Uterus (tissue), 4 donors: ENCODE measurements around the gene CELSR3. TPM values are rescaled to one million over a fixed set of nuclear protein-coding genes. Genes with fewer than 3 reads are reported as not detected.

Experiments
- DNase-seq, 2 donors: peaks; one replicate each; pipeline ENCODE4 v3.0.0-alpha.2; 2019 to 2020
- H3K27ac ChIP-seq, 2 donors: fragments of 200-600 bp; sonication (generic); 1 replicate in 1 of 2; 2 replicates in 1 of 2; pipeline ENCODE4 v1.5.1; 2016 to 2018
- H3K27me3 ChIP-seq, 2 donors: fragments of 200-600 bp; sonication (generic); one replicate each; pipeline ENCODE4 v1.5.1; 2018 to 2019; ENCODE audit warnings: control low read depth in 1 of 2
- H3K36me3 ChIP-seq, 2 donors: fragments of 200-600 bp; sonication (generic); one replicate each; pipeline ENCODE4 v1.5.1; 2019; ENCODE audit warnings: control low read depth in 1 of 2
- H3K4me1 ChIP-seq, 2 donors: fragments of 200-600 bp; sonication (generic); one replicate each; pipeline ENCODE4 v1.5.1; 2018 to 2019; ENCODE audit warnings: control low read depth in 1 of 2
- H3K4me3 ChIP-seq, 2 donors: fragments of 200-600 bp; sonication (generic); 1 replicate in 1 of 2; 2 replicates in 1 of 2; pipeline ENCODE4 v1.5.1; 2018 to 2019; ENCODE audit warnings: mild to moderate bottlenecking in 1 of 2
- H3K9me3 ChIP-seq, 2 donors: fragments of 200-600 bp; sonication (generic); one replicate each; pipeline ENCODE4 v1.5.1; 2019; ENCODE audit warnings: control low read depth in 1 of 2
- CTCF ChIP-seq, 4 experiments: fragments of 200-600 bp in 2 of 4; fragments of 450-650 bp in 2 of 4; sonication (generic) in 2 of 4; IDR thresholded peaks; one replicate each; pipeline ENCODE4 v1.5.1; 2016 to 2019; ENCODE audit warnings: antibody characterized with exemption in 4 of 4, mild to moderate bottlenecking in 2 of 4, moderate library complexity in 1 of 4
- POLR2A ChIP-seq, 2 donors: fragments of 450-650 bp; IDR thresholded peaks; one replicate each; pipeline ENCODE4 v1.6.1; 2016; ENCODE audit warnings: antibody characterized with exemption in 2 of 2, mild to moderate bottlenecking in 1 of 2, moderate library complexity in 1 of 2
- intact Hi-C: fragments of 100-400 bp; cut with DNase I; formaldehyde crosslinking; loops from one replicate; pipeline ENCODE4 v1.15.1; 2023; ENCODE audit warnings: low total_unique reads
- total RNA-seq, 4 donors: library from RNA; depleted of rRNA in 3 of 4; stranded (reverse); fragments of >200 nt in 3 of 4; gene quantifications; one replicate each; pipeline versions ENCODE4 v1.1.0 to v1.2.4, GENCODE V29; 2014 to 2023
- donor health status: DM: yes; HTN: yes; CAD: no.

The CELSR3 gene
- total RNA-seq, 4 donors from 2014 or later: under 0.01 to 3.4 (median 1.3) TPM; not detected in 1

- H3K36me3 ChIP-seq: no peaks in the 10 kb centered on the region
- intact Hi-C loops: no loop called here
- H3K27me3 ChIP-seq: no peaks in the 10 kb centered on the region
- H3K4me3 ChIP-seq: no peak overlapping the region
- H3K27ac ChIP-seq: no peak overlapping the region
- H3K9me3 ChIP-seq: no peaks in the 10 kb centered on the region
- no peaks in the 10 kb centered on the region for H3K4me1 ChIP-seq
- TF ChIP-seq POLR2A (IDR thresholded peaks at IDR 0.05) (no peak), CTCF (IDR thresholded peaks at IDR 0.05) (no peak)
- DNase-seq: no peak
Measured at GRCh38 chr3:48612309-48612708, 50.4 kb downstream of the CELSR3 start.

- H3K4me3 ChIP-seq: peak within 1 kb of the TSS; percentile 59 to 87
- intact Hi-C loops: no loop called here
- H3K4me1 ChIP-seq: no peaks in the 10 kb centered on the region
- no peaks in the 10 kb centered on the region for H3K36me3 ChIP-seq
- no peaks in the 10 kb centered on the region for H3K27me3 ChIP-seq
- H3K9me3 ChIP-seq: no peaks in the 10 kb centered on the region
- peak; percentile 88 to 94 for DNase-seq
- H3K27ac ChIP-seq: peak within 1 kb of the TSS; percentile 79 to 90
- TF ChIP-seq POLR2A (IDR thresholded peaks at IDR 0.05): peak; percentile 82 to 89
- TF ChIP-seq CTCF (IDR thresholded peaks at IDR 0.05): peak; percentile 83 to 98 (median 90)
Measured at GRCh38 chr3:48609088-48610005, 53.3 kb downstream of the CELSR3 start, which contains the start of gene UQCRC1. Gene UQCRC1, minus strand, starts transcription at chr3:48609646. Its CDS starts 26 bp downstream, at chr3:48609620.

GRCh38 chr3:48607519-48607918 is 55.2 kb downstream of the CELSR3 start:
- Histone ChIP-seq H3K4me1 (no peaks in the 10 kb centered on the region), H3K27ac (no peak overlapping the region), H3K27me3 (no peaks in the 10 kb centered on the region), H3K36me3 (no peaks in the 10 kb centered on the region), H3K4me3 (no peak overlapping the region), H3K9me3 (no peaks in the 10 kb centered on the region)
- no peak for DNase-seq
- intact Hi-C loops: no loop called here
- TF ChIP-seq CTCF (IDR thresholded peaks at IDR 0.05) (no peak), POLR2A (IDR thresholded peaks at IDR 0.05) (no peak)

GRCh38 chr3:48601622-48601994 is 61.1 kb downstream of the CELSR3 start:
- no peak for DNase-seq
- no peak overlapping the region for H3K4me3 ChIP-seq
- H3K27ac ChIP-seq: no peak overlapping the region
- intact Hi-C loops: no loop called here
- TF ChIP-seq POLR2A (IDR thresholded peaks at IDR 0.05): no peak
- no peak for TF ChIP-seq CTCF (IDR thresholded peaks at IDR 0.05)
- no peaks in the 10 kb centered on the region for H3K36me3 ChIP-seq
- H3K4me1 ChIP-seq: peaks cover 6 to 19% of the 10 kb centered on the region in 2 donors
- H3K9me3 ChIP-seq: no peaks in the 10 kb centered on the region
- H3K27me3 ChIP-seq: no peaks in the 10 kb centered on the region
